Ecto neural progenitor cell (in vitro differentiated cells): ENCODE data around the gene AGAP4.
"Not testable (repeated sequence)": the region's sequence is repeated elsewhere in the genome, so short reads cannot be mapped to it uniquely, and the experiment has no call there.

Source experiments
- DNase-seq: peaks from one replicate; pipeline ENCODE4 v3.0.0-alpha.2; 2018; ENCODE audit warnings: low spot score

AGAP4 gene

DNA sequence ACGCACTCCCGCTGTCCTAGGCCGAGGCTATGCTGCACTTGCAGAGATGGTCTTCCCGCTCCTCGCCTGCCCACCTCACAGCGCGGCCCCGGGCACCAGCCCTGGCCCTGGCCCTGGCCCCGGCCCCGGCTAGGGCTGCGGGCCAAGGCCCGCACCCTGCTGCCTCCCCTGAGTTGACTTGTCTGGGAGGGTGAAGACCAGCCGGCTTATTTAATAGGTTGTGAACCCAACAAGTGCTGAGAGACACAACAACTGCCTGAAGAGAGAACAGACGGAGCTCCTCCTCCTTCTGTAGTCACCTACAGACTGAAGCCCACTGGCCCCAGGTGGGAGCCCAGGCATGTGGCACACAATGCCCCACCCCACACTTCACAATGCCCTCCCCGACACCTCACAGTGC, at the start of gene AGAP4:
Gene AGAP4 (minus strand): TSS at position 101 of the 400 bp plus-strand sequence. CDS start 153 bp downstream, outside the sequence.
- DNase-seq = not testable (repeated sequence)

DNA sequence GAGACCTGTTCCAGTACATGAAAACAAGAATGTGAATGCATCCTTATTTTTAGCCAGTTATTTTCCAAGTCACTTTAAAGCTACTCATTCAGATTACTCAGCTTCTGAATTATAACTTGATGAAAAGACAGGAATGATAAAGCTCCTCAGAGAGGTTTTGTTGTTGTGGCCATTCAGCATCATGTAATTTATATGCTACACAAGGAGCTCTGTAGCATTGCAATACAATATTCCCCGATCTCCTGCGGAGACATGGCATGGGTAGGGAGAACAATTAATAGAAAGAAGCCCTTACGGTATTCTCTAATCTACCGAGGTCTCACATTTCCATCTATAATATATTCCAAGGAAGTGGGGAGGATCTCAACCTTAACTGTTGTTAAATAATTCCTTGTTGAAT, 43.4 kb upstream of the AGAP4 start:
- not testable (repeated sequence) for DNase-seq

DNA sequence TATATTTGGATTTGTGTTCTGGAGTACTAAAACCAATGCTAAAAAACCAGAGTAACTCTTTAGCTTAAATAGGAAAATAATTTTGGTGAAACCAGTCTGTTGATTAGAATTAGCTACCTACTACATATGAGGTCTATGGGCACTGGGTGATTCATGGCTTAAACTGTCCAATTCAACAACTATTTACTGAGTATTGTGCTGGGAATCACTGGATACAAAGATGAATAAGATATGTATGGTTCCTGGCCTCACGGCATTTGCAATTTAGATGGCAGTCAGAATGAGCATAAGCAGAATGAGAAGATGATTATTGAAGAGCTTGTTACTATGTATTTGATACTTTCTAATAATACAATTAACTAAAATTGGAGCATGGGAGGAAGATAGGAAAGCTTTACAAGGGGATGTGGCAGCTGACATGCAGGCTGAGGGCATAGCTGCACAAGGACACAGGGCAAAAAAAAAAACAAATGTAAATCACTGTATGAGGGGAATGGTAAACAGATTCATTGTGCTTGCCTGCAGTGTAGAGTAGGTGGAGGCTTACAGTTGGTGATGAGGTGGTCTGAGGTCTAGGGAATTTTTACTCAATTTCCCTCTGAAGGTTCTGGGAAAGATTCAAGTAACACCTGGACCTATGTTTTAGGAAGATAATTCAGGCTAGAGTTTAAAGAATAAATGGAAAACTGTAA, 42.4 kb upstream of the AGAP4 start:
- DNase-seq = not testable (repeated sequence)

DNA sequence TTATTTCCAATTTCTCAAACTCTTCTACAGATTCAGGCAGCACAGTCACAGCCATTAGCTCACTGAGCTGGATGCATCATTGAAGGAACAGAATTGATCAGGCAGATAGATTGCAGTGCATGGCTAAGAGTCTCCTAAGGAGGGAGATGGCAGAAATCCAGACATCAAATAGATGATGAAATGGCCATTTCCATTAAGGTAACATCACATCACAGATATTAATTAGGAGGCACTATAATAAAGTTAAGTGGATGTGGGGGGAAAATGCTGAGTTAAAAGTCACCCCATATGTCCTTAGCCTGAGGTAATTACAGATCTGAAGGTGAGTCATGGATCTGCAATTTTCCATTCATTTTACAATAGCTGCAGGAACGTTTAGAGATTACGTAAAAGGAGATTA, 35.6 kb upstream of the AGAP4 start:
- not testable (repeated sequence) for DNase-seq

DNA sequence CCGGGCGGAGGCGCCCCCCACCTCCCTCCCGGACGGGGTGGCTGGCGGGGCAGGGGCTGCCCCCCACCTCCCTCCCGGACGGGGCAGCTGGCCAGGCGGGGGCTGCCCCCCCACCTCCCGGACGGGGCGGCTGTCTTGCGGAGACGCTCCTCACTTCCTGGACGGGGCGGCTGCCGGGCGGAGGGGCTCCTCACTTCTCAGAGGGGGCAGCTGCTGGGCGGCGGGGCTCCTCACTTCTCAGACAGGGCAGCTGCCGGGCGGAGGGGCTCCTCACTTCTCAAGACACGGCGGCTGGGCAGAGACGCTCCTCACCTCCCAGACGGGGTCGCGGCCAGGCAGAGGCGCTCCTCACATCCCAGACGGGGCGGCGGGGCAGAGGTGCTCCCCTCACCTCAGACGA, 18.1 kb upstream of the AGAP4 start:
- DNase-seq = not testable (repeated sequence)

DNA sequence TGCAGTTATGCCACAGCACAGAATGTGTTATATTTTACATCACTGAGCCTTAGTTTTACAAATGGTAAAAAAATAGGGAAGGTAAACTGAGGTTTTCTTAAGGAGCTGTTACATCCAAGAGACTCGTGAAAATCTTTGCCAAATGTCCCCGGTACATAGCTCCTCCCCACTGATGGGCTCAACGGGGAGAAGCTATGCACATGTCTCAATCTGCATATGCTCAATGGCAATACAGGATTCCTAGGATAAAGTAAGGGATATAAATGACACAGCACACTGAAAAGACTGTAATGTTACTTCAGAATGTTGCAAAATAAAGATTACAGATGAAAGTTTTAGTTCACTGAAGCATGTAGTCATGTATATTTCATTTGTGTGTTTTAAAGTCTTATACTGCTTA, 17.0 kb upstream of the AGAP4 start:
- not testable (repeated sequence) for DNase-seq

DNA sequence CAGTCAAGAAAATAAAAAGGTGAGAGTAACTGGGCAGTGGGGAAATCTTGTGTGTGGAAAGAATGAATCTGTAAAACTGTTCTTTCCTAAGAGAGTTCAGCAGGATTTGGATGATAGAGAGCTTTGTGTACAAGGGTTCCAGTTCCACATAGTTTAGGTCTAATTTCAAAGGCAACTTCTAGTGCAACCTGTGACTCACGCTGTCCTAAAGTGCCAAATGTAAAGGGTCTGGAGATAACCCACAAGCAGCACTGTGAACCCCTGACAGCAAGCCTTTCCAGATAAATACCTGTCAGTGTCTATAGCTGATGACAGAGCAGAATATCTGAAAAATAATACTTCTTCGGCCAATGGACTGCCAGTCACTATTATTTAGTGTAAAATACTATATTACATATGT, 16.3 kb upstream of the AGAP4 start:
- DNase-seq = not testable (repeated sequence)

DNA sequence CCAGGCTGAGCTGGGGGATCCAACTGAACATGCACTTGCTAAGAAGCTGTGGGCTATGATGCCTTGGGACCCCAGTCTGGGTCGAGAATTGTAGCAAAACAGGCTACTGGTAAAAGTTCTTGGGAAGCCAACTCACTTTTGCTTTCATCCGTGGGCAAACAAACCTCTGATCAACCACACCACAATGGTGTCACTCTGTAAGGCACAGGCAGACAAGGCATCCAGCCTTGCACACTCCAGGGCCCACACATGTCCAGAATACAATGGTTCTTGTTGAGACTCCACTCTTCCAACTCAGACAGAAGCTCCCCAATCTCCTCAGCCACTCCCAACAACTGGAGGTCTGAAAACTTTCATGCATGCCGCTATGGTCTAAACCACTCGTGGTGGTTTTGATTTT, 10.6 kb upstream of the AGAP4 start:
- not testable (repeated sequence) for DNase-seq

DNA sequence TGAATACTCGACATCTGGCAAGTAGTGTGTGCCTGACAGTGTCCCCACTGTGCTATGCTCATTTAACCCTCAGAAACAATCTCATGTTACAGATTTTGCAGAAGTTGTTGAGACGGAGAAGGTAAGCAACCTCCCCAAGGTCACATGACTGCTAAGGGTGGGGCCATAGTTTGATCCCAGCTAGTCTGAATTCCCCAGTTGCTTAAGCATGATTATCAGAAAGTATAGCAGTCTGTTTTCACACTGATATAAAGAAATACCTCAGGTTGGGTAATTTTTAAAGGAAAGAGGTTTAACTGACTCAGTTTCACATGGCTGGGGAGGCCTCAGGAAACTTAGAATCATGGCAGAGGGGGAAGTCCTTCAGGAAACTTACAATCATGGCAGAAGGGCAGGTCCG, 1.2 kb upstream of the AGAP4 start:
- not testable (repeated sequence) for DNase-seq

DNA sequence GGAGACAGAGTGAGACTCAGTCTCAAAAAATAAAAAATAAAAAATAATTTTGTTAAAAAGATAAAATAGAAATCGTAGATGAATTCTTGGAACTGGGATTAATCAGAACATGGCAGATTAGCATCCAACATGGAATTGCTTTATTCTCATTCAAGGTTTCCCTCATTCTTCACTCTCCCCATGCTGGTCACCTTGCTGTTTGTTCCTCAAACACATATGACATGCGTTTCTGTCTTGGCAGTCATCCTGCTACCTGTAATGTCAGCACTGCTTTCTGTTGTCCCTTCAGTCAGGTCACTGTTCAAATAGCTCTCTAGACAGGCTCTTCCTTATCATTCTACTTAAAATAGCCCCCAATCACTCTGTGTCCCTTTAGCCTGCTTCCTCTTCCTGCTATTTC, 24.4 kb downstream of the AGAP4 start:
- DNase-seq = not testable (repeated sequence)

DNA sequence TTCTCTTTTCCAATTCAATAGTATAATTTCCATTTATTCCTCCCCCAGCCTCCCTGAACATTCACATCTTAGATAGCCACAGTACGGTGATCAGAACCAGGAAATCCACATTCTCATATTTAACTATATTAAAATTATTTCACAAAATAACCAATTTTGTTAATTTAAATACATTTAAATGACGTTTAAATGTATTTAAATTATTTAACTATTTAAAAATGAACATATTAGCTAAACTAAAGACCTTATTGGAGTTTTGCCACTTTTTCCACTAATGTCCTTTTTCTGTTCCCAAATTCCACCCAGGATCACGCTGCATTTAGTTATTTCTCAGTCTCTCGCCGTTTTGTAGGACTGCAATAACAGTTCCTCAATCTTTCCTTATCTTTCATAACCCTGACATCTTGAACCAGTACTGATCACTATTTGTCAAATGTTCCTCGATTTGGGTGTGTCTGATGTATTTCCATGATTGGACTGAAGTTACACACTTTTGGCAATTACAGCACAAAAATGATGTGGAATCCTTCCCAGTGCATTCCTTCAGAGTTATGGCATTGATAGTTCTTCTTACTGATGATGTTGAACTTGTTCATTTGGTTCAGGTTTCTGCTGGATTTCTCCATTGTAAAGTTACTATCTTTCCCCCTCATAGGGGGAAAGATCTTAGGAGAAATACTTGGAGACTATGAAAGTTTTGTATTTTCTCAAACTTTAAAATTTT, 27.0 kb downstream of the AGAP4 start:
- not testable (repeated sequence) for DNase-seq

DNA sequence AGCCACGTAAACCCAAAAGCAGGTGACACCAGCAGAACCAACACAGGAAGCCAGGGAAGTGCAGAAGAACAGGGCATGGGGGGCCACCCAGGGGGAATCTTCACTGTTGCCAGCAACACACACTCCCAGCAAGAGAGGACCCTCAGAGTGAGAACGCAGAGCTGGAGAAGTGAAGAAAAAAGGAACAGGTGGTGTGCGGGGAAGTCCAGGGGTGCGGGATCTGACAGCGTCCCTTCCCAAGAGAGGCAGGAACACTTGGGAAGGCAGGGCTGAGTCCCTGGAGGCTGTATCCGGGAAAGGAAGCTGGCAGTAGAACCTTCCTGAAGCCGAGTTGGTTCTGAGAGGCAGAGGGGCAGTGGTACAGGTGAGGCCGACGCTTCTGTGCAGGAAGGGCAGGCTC, 27.7 kb downstream of the AGAP4 start:
- no peak for DNase-seq

DNA sequence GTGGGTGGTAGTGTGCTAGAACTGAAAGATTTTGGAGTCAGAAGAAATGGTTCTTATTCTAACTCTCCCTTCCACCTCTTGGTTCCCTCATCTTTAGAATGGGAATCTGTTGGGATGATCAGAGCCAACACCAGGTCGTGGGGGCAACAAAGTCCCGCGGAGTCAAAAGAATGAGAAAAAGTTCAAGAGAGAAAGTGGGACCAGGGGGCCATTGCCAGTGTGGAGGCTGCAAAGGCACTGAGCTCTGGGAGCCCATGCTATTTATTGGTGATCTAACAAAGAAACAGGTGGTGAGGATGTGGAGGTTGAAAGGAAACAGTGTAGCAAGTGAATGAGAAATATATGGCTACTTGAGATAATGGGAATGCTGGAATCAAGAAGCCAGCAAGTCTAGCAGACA, 29.4 kb downstream of the AGAP4 start:
- no peak for DNase-seq

DNA sequence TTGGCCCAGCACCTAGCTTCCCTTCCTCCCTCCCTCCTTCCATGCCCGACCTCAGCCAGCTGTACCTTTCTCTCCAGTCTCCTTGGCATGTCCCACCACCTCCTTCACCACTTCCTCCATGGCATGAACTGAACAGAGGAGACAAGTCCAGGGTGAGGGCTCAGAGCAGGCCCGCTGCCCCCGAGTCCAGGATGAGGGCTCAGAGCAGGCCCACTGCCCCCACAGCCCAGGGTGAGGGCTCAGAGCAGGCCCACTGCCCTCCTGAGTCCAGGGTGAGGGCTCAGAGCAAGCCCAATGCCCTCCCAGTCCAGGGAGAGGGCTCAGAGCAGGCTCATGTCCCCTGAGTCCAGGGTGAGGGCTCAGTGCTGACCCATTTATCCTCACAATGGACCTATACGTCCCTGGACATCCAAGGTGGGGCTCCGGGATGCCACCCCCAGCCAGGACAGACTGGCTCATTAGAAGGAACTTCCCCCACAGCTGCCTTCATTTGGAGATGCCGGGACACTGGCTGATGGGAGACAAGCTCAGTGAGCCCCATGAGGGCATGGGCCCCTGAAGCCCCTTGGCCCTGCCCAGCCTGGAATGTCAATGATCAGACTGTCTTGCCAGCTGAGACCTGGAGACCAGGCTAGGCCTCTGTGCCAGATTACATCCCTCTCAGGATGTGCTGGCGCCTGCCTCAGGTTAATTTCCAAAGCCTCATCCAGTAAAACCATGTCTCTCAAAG, 30.0 kb downstream of the AGAP4 start:
- DNase-seq = no peak

DNA sequence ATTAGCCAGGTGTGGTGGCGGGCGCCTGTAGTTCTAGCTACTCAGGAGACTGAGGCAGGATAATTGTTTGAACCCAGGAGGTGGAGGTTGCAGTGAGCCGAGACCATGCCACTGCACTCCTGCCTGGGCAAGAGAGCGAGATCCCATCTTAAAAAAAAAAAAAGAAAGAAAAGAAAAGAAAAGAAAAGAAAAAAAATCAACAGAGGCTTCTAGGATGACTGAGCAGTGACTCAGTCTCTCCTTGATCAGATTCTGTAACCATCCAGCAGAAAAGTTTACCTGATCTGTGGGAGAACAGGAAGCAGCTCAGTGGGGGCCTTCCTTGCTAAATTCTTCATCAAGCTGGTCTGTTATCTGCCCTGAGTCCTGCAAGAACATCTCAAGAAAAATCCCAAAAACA, 33.2 kb downstream of the AGAP4 start:
- not testable (repeated sequence) for DNase-seq

DNA sequence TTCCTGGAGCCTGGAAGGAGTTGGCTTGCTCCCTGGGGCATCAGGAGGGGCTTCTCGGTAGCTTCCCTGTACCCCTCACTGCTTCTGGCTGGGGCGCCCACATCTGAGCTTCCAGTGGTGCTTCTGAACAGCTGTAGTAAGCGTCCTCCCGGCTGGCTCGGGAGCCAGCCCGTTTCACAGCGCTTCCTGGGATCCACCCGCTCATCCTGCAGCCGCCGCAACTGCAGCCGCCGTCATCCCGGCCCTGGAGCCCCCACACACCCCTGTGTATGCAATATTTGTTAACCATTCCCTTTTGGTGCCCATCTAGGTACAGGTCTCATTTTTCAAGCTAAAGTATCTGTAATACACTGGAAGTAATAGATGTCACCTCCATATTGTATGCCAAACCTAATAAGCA, 34.3 kb downstream of the AGAP4 start:
- DNase-seq = not testable (repeated sequence)

DNA sequence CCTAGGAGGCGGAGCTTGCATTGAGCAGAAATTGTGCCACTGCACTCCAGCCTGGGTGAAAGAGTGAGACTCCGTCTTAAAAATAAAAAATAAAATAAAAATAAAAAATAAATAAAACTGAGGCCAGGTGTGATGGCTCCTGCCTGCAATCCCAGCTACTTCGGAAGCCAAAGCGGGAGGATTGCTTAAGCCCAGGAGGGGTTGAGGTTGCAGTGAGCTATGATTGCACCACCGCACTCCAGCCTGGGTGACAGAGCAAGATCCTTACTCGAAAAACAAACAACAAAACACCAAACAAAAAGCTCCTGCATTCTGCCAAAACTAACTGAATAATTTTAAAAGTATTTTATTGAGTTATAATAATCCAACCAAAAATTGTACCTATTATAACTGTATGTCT, 36.2 kb downstream of the AGAP4 start:
- DNase-seq = no peak

DNA sequence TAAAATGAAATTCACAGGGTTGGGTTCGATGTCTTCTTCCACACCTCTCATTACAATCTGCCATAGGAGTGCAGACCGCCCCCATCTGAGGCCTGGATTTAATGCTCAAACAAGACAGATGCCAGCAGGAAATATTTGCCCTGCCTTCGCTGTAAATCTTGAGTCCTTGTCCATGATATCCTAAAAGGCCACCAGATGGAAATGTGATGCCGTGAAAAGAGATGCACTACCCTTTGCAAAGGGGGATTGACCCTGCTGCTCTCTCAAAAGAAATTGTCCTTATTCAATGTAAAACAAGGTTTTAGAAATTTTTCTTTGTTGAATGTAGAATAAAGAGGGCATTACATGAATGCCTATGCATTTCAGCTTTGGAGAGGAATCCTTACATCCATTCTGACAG, 37.5 kb downstream of the AGAP4 start:
- DNase-seq = no peak

DNA sequence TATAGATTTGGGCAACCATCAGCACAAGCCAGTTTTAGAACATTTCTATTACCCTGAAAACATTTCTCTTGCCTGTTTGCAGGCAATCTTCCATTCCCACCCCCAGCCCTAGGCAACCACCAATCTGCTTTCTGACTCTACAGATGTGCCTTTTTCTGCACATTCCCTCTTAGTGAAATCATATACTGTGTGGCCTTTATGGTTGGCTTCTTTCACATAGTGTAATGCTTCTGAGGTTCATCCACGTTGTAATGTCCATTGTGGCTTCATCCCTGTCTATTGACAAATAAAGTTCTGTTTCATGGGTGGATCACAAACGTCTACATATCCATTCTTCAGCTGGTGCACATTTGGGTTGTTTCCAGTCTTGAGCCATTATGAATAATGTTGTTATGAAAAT, 42.3 kb downstream of the AGAP4 start:
- not testable (repeated sequence) for DNase-seq

DNA sequence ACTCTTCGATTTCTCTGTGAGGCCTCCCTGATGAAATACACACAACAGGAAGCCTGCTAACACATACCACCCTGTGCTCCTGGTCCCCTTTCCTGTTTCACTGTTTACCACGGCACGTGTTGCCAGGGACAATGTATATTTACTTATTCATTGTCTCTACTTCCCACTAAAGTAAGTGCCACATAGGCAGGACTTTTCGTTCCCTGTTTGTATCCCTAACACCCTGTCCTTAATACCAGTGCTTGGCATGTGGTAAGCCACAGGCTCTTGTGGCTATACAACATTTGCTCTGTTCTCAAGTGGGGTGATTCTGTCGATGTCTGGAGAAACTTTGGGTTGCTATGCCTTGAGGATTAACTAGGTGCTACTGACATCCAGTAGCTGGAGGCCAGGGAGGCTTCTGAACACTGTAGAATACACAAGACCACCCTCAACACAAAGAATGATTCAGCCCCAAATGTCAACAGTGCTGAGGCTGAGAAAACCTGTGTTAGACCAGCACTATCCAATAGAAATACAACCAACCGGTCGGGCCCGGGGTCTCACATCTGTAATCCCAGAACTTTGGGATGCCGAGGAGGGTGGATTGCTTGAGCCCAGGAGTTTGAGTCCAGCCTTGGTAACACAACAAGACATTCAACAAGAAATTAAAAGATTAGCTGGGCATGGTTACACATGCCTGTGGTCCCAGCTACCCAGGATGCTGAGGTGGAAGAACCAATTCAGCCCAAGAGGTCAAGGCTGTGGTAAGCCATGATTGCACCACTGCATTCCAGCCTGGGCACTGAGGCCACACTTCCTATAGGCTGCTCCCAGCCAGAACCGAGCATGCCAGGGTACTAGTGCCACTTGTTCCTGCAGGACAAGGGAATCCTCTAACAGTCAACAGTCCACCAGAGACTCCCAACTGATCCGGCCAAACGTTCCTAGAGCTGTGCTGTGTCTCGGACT, 44.0 kb downstream of the AGAP4 start:
- not testable (repeated sequence) for DNase-seq

DNA sequence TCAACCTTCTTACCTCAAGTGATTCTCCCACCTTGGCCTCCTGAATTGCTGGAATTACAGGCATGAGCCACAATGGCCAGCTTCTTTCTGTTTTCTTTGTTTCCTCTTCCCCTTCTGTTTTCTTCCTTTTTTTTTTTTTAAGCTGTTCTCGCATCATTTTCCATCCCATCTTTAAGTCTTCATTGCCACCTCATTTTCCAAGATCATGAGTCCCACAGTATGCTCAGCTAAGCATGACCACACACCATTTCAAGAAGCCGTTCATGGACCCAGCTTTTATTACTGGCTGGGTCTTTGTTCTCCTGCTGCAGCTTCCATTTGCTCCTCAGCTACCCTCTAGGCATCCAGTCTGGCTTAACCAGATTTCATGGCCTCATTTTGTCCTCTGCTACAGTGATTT, 52.5 kb downstream of the AGAP4 start:
- DNase-seq = not testable (repeated sequence)
